Measurements from ENCODE around the gene SLC45A1. TPM values are rescaled to one million over a fixed set of nuclear protein-coding genes. Genes with fewer than 3 reads are reported as not detected.

SLC45A1 gene
- total and polyA plus RNA-seq, 7 experiments from 2014 or later = 0.15 to 1.5 (median 1.2) TPM

GRCh38 chr1:8382608-8383505 lies 64.9 kb downstream of the SLC45A1 start:
- Histone ChIP-seq H3K4me3 (ENCODE audit: low read length) (peak overlapping the region; percentile 8), H3K27me3 (ENCODE audit: control insufficient read depth in 2 of 2, insufficient read depth in 2 of 2, low read length in 2 of 2) (no peaks in the 10 kb centered on the region), H3K4me1 (ENCODE audit: control insufficient read depth in 2 of 2, insufficient read depth in 2 of 2, low read length in 2 of 2) (peaks cover 31 to 61% of the 10 kb centered on the region in 2 donors), H3K27ac (ENCODE audit: low read depth, low read length) (peak overlapping the region; percentile 52), H3K36me3 (ENCODE audit: control insufficient read depth in 2 of 3, insufficient read depth in 3 of 3, low read length in 3 of 3) (peaks cover 0 to 12% (median 0%) of the 10 kb centered on the region in 3 experiments), H3K9me3 (ENCODE audit: control insufficient read depth in 2 of 3, low read length in 3 of 3) (no peaks in the 10 kb centered on the region)
- H3K36me3 Mint-ChIP-seq = peaks cover 3 to 36% (median 13%) of the 10 kb centered on the region in 5 donors
- intact Hi-C loops (cut with micrococcal nuclease) = loop anchor here (2.0 to 5.0 kb wide), 4 partner anchors 14 to 144 kb away; no protein-coding TSS in a partner anchor
- DNase-seq (peak in 6 of 9 donors; percentile 29 to 52 (median 44)), ATAC-seq (peak; percentile 75)
- H3K27ac Mint-ChIP-seq = peak overlapping the region; percentile 77 to 98 (median 95)
- CTCF ChIA-PET = interaction anchor here (1.0 kb wide), 1 partner anchor 343 kb away, joined by 3 read pairs; no protein-coding TSS in a partner anchor
- no peaks in the 10 kb centered on the region for H3K27me3 Mint-ChIP-seq
- H3K9me3 Mint-ChIP-seq = no peaks in the 10 kb centered on the region
- peak overlapping the region; percentile 70 to 87 (median 79) for H3K4me3 Mint-ChIP-seq
- POLR2A ChIA-PET = interaction anchor here (0.5 to 1.3 kb wide), 3 partner anchors 12 to 75 kb away, joined by 3 to 4 read pairs (median 4); no protein-coding TSS in a partner anchor
- peaks cover 47 to 96% (median 92%) of the 10 kb centered on the region in 7 donors for H3K4me1 Mint-ChIP-seq

- H3K4me1 Mint-ChIP-seq = peaks cover 44 to 92% (median 88%) of the 10 kb centered on the region in 7 donors
- intact Hi-C loops (cut with micrococcal nuclease) = loop anchor here (5.0 kb wide), 2 partner anchors 48 to 143 kb away; no protein-coding TSS in a partner anchor
These were observed 66.2 kb downstream of the SLC45A1 start for GRCh38 chr1:8384088-8384487.

GRCh38 chr1:8384577-8384976 lies 66.7 kb downstream of the SLC45A1 start:
- H3K27me3 ChIP-seq (ENCODE audit: control insufficient read depth in 2 of 2, insufficient read depth in 2 of 2, low read length in 2 of 2) = no peaks in the 10 kb centered on the region
- Mint-ChIP-seq H3K9me3 (no peaks in the 10 kb centered on the region), H3K4me3 (peak overlapping the region in 7 of 10 donors; percentile 5 to 78 (median 43)), H3K27me3 (no peaks in the 10 kb centered on the region), H3K36me3 (peaks cover 3 to 38% (median 21%) of the 10 kb centered on the region in 5 donors), H3K4me1 (peaks cover 44 to 92% (median 88%) of the 10 kb centered on the region in 7 donors), H3K27ac (peak overlapping the region in 8 of 9 donors; percentile 69 to 92 (median 86))
- H3K9me3 ChIP-seq (ENCODE audit: control insufficient read depth in 2 of 3, low read length in 3 of 3) = no peaks in the 10 kb centered on the region
- intact Hi-C loops (cut with micrococcal nuclease) = loop anchor here (5.0 kb wide), 2 partner anchors 48 to 143 kb away; no protein-coding TSS in a partner anchor
- no peak overlapping the region for H3K4me3 ChIP-seq (ENCODE audit: low read length)
- POLR2A ChIA-PET = interaction anchor here (1.2 kb wide), 1 partner anchor 141 kb away, joined by 3 read pairs; no protein-coding TSS in a partner anchor
- peak overlapping the region; percentile 6 for H3K27ac ChIP-seq (ENCODE audit: low read depth, low read length)
- DNase-seq = no peak
- H3K4me1 ChIP-seq (ENCODE audit: control insufficient read depth in 2 of 2, insufficient read depth in 2 of 2, low read length in 2 of 2) = peaks cover 25 to 45% of the 10 kb centered on the region in 2 donors
- peaks cover 0 to 15% (median 4%) of the 10 kb centered on the region in 3 experiments for H3K36me3 ChIP-seq (ENCODE audit: control insufficient read depth in 2 of 3, insufficient read depth in 3 of 3, low read length in 3 of 3)
- CTCF ChIA-PET = no interaction called here
- ATAC-seq = no peak

More at GRCh38 chr1:8384088-8384487, 66.2 kb downstream of the SLC45A1 start:
- CTCF ChIA-PET = no interaction called here
- DNase-seq (no peak), ATAC-seq (no peak)
- Histone ChIP-seq H3K9me3 (ENCODE audit: control insufficient read depth in 2 of 3, low read length in 3 of 3) (no peaks in the 10 kb centered on the region), H3K4me1 (ENCODE audit: control insufficient read depth in 2 of 2, insufficient read depth in 2 of 2, low read length in 2 of 2) (peaks cover 28 to 50% of the 10 kb centered on the region in 2 donors), H3K4me3 (ENCODE audit: low read length) (no peak overlapping the region), H3K36me3 (ENCODE audit: control insufficient read depth in 2 of 3, insufficient read depth in 3 of 3, low read length in 3 of 3) (peaks cover 0 to 14% (median 4%) of the 10 kb centered on the region in 3 experiments), H3K27ac (ENCODE audit: low read depth, low read length) (peak overlapping the region; percentile 6), H3K27me3 (ENCODE audit: control insufficient read depth in 2 of 2, insufficient read depth in 2 of 2, low read length in 2 of 2) (no peaks in the 10 kb centered on the region)
- Mint-ChIP-seq H3K9me3 (no peaks in the 10 kb centered on the region), H3K27me3 (no peaks in the 10 kb centered on the region), H3K36me3 (peaks cover 3 to 34% (median 18%) of the 10 kb centered on the region in 5 donors), H3K27ac (peak overlapping the region in 8 of 9 donors; percentile 60 to 90 (median 77)), H3K4me3 (peak overlapping the region in 7 of 10 donors; percentile 5 to 78 (median 38))
- POLR2A ChIA-PET = interaction anchor here (1.2 kb wide), 1 partner anchor 142 kb away, joined by 3 read pairs; no protein-coding TSS in a partner anchor

GRCh38 chr1:8386247-8386646 lies 68.3 kb downstream of the SLC45A1 start:
- intact Hi-C loops (cut with micrococcal nuclease) = no loop called here
- DNase-seq = no peak
- H3K4me1 Mint-ChIP-seq = peaks cover 52 to 92% (median 88%) of the 10 kb centered on the region in 7 donors
- H3K4me3 ChIP-seq (ENCODE audit: low read length) = no peak overlapping the region
- no peaks in the 10 kb centered on the region for H3K27me3 ChIP-seq (ENCODE audit: control insufficient read depth in 2 of 2, insufficient read depth in 2 of 2, low read length in 2 of 2)
- no peaks in the 10 kb centered on the region for H3K27me3 Mint-ChIP-seq
- peak overlapping the region in 7 of 9 donors; percentile 8 to 88 (median 69) for H3K27ac Mint-ChIP-seq
- H3K27ac ChIP-seq (ENCODE audit: low read depth, low read length) = no peak overlapping the region
- H3K4me1 ChIP-seq (ENCODE audit: control insufficient read depth in 2 of 2, insufficient read depth in 2 of 2, low read length in 2 of 2) = peaks cover 21 to 46% of the 10 kb centered on the region in 2 donors
- no peaks in the 10 kb centered on the region for H3K9me3 ChIP-seq (ENCODE audit: control insufficient read depth in 2 of 3, low read length in 3 of 3)
- ChIA-PET POLR2A (interaction anchor here (1.3 kb wide), 1 partner anchor 37 kb away, joined by 3 read pairs; no protein-coding TSS in a partner anchor), CTCF (no interaction called here)
- H3K4me3 Mint-ChIP-seq = peak overlapping the region in 1 of 10 donors; percentile 1
- ATAC-seq = no peak
- peaks cover 0 to 1% (median 0%) of the 10 kb centered on the region in 11 donors for H3K9me3 Mint-ChIP-seq
- peaks cover 3 to 37% (median 21%) of the 10 kb centered on the region in 5 donors for H3K36me3 Mint-ChIP-seq
- H3K36me3 ChIP-seq (ENCODE audit: control insufficient read depth in 2 of 3, insufficient read depth in 3 of 3, low read length in 3 of 3) = peaks cover 0 to 9% (median 4%) of the 10 kb centered on the region in 3 experiments

- Histone ChIP-seq H3K9me3 (ENCODE audit: control insufficient read depth in 2 of 3, low read length in 3 of 3) (no peaks in the 10 kb centered on the region), H3K4me3 (ENCODE audit: low read length) (no peak overlapping the region), H3K27ac (ENCODE audit: low read depth, low read length) (no peak overlapping the region), H3K27me3 (ENCODE audit: control insufficient read depth in 2 of 2, insufficient read depth in 2 of 2, low read length in 2 of 2) (no peaks in the 10 kb centered on the region), H3K36me3 (ENCODE audit: control insufficient read depth in 2 of 3, insufficient read depth in 3 of 3, low read length in 3 of 3) (peaks cover 0 to 18% (median 4%) of the 10 kb centered on the region in 3 experiments), H3K4me1 (ENCODE audit: control insufficient read depth in 2 of 2, insufficient read depth in 2 of 2, low read length in 2 of 2) (peaks cover 15 to 26% of the 10 kb centered on the region in 2 donors)
- DNase-seq (no peak), ATAC-seq (no peak)
- Mint-ChIP-seq H3K9me3 (peaks cover 0 to 1% (median 0%) of the 10 kb centered on the region in 11 donors), H3K4me3 (peak overlapping the region in 1 of 10 donors; percentile 43), H3K36me3 (peaks cover 3 to 44% (median 23%) of the 10 kb centered on the region in 5 donors), H3K4me1 (peaks cover 47 to 90% (median 84%) of the 10 kb centered on the region in 7 donors), H3K27ac (peak overlapping the region in 4 of 9 donors; percentile 5 to 85 (median 49)), H3K27me3 (no peaks in the 10 kb centered on the region)
- ChIA-PET CTCF (interaction anchor here (1.2 kb wide), 1 partner anchor 33 kb away, joined by 3 read pairs; no protein-coding TSS in a partner anchor), POLR2A (no interaction called here)
- intact Hi-C loops (cut with micrococcal nuclease) = no loop called here
These were observed 71.0 kb downstream of the SLC45A1 start for GRCh38 chr1:8388732-8389562.

Data from naive thymus-derived CD4-positive, alpha-beta T cell (primary cell).